WTC11 (cell line): Measurements from ENCODE around the gene THSD7B. TPM values are rescaled to one million over a fixed set of nuclear protein-coding genes. Genes with fewer than 3 reads are reported as not detected.
A peak's percentile ranks its signal among the peaks of the same experiment; 100 is the strongest.
"Not testable (repeated sequence)": the region's sequence is repeated elsewhere in the genome, so short reads cannot be mapped to it uniquely, and the experiment has no call there.

Experiments used
- ATAC-seq: fragments of 200-7000 bp; cut with Tn5 transposase; 2 replicates; pipeline ENCODE4 v1.10.0; 2021; ENCODE audit warnings: mild to moderate bottlenecking, moderate library complexity
- CTCF ChIA-PET: fragments of 300-600 bp; sonication (Branson Sonifier 250); formaldehyde crosslinking; loops from one replicate; lab custom pipeline; 2021; ENCODE audit warnings: antibody characterized with exemption; lab: Charles Lee
- POLR2A ChIA-PET: fragments of 350-600 bp; sonication (Branson Sonifier 250); formaldehyde crosslinking; loops from one replicate; lab custom pipeline; 2021; ENCODE audit warnings: antibody characterized with exemption; lab: Charles Lee
- DNase-seq: peaks from one replicate; pipeline ENCODE4 v3.0.0; 2021; ENCODE audit warnings: low spot score
- H3K27ac Mint-ChIP-seq: 2 replicates; pipeline ENCODE4 v1.8.0; 2021; ENCODE audit warnings: mixed read lengths
- H3K27me3 Mint-ChIP-seq: 2 replicates; pipeline ENCODE4 v1.8.0; 2021; ENCODE audit warnings: low read depth, mild to moderate bottlenecking, moderate library complexity, mixed read lengths
- H3K36me3 Mint-ChIP-seq: 2 replicates; pipeline ENCODE4 v1.8.0; 2021; ENCODE audit warnings: mixed read lengths
- H3K4me1 Mint-ChIP-seq: 2 replicates; pipeline ENCODE4 v1.8.0; 2022; ENCODE audit warnings: mixed read lengths
- H3K4me3 Mint-ChIP-seq: 2 replicates; pipeline ENCODE4 v1.8.0; 2021; ENCODE audit warnings: mild to moderate bottlenecking, moderate library complexity, mixed read lengths
- H3K9me3 Mint-ChIP-seq: 2 replicates; pipeline ENCODE4 v1.8.0; 2021; ENCODE audit warnings: mixed read lengths
- CTCF ChIP-seq: fragments of 200-600 bp; IDR thresholded peaks from 2 replicates; pipeline ENCODE4 v1.8.0; 2022; ENCODE audit warnings: antibody characterized with exemption
- ELF4 ChIP-seq: sonication (generic); formaldehyde crosslinking; IDR thresholded peaks from 2 replicates; pipeline ENCODE4 v1.8.1; 2022; ENCODE audit warnings: low read depth, mild to moderate bottlenecking, moderate library complexity, missing genetic modification reagents
- FOXJ3 ChIP-seq: sonication (generic); formaldehyde crosslinking; IDR thresholded peaks from 2 replicates; pipeline ENCODE4 v1.9.0; 2021; ENCODE audit warnings: missing genetic modification reagents, mild to moderate bottlenecking, borderline replicate concordance
- GTF2I ChIP-seq: fragments of 250-450 bp; sonication (Bioruptor Pico); conservative IDR thresholded peaks from 2 replicates; pipeline ENCODE4 v1.4.0; 2021; ENCODE audit warnings: mild to moderate bottlenecking
- JAZF1 ChIP-seq: fragments of 250-450 bp; sonication (Bioruptor Pico); IDR thresholded peaks from 2 replicates; pipeline ENCODE4 v1.9.0; 2021; ENCODE audit warnings: moderate library complexity, mild to moderate bottlenecking, inconsistent platforms
- NFYB ChIP-seq: sonication (generic); formaldehyde crosslinking; conservative IDR thresholded peaks from 2 replicates; pipeline ENCODE4 v1.8.0; 2022; ENCODE audit warnings: low read depth, missing genetic modification reagents
- NR2C2 ChIP-seq: sonication (generic); formaldehyde crosslinking; IDR thresholded peaks from 2 replicates; pipeline ENCODE4 v1.8.0; 2022; ENCODE audit warnings: mild to moderate bottlenecking, missing genetic modification reagents
- OVOL2 ChIP-seq: fragments of 250-450 bp; sonication (Bioruptor Pico); IDR thresholded peaks from 2 replicates; pipeline ENCODE4 v1.9.0; 2021; ENCODE audit warnings: mild to moderate bottlenecking, borderline replicate concordance
- TEAD1 ChIP-seq: sonication (generic); formaldehyde crosslinking; IDR thresholded peaks from 2 replicates; pipeline ENCODE4 v1.8.0; 2022; ENCODE audit warnings: mild to moderate bottlenecking, missing genetic modification reagents
- ZNF416 ChIP-seq: fragments of 250-450 bp; sonication (Bioruptor Pico); IDR thresholded peaks from 2 replicates; pipeline ENCODE4 v1.9.0; 2021; ENCODE audit warnings: mild to moderate bottlenecking, inconsistent platforms
- total RNA-seq: library from RNA; stranded (reverse); gene quantifications from 3 replicates; pipeline ENCODE4 v1.2.3, GENCODE V29; 2021
- TF ChIP-seq, protein P1 (sequence below): sonication (generic); formaldehyde crosslinking; IDR thresholded peaks from 2 replicates; pipeline ENCODE4 v1.8.1; 2022; ENCODE audit warnings: mild to moderate bottlenecking, missing genetic modification reagents, moderate library complexity, borderline replicate concordance

The THSD7B gene
- total RNA-seq, 1 experiment from 2014 or later: 2.9 TPM

GRCh38 chr2:137050949-137051348, 285.6 kb downstream of the THSD7B start (continued):
- TF ChIP-seq CTCF: peak; percentile 20; the same call in 1 of the 2 replicates
- TF ChIP-seq TEAD1: no peak

GRCh38 chr2:137051778-137052398, 286.5 kb downstream of the THSD7B start:
- Mint-ChIP-seq H3K36me3 (no peaks in the 10 kb centered on the region), H3K9me3 (peaks cover 4% of the 10 kb centered on the region), H3K4me3 (no peak overlapping the region), H3K4me1 (peaks cover 6% of the 10 kb centered on the region; the same call in 1 of the 2 replicates), H3K27ac (no peak overlapping the region), H3K27me3 (no peaks in the 10 kb centered on the region)
- CTCF ChIA-PET: interaction anchor here (1.6 kb wide), 1 partner anchor 119 kb away, joined by 7 read pairs; no protein-coding TSS in a partner anchor
- no peak for DNase-seq
- POLR2A ChIA-PET: no interaction called here
- no peak for ATAC-seq
- TF ChIP-seq TEAD1: no peak

DNA sequence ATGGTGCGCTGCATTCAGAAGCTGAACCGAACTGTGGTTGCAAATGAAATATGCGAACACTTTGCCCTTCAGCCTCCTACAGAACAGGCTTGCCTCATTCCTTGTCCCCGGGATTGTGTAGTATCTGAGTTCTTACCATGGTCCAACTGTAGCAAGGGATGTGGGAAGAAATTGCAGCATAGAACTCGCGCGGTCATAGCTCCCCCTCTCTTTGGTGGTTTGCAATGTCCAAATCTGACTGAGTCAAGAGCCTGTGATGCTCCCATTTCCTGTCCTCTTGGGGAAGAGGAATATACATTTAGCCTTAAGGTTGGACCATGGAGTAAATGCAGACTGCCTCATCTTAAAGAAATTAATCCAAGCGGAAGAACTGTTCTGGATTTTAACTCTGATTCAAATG, 291.4 kb downstream of the THSD7B start:
- POLR2A ChIA-PET: no interaction called here
- H3K9me3 Mint-ChIP-seq: peaks cover 4% of the 10 kb centered on the region

DNA sequence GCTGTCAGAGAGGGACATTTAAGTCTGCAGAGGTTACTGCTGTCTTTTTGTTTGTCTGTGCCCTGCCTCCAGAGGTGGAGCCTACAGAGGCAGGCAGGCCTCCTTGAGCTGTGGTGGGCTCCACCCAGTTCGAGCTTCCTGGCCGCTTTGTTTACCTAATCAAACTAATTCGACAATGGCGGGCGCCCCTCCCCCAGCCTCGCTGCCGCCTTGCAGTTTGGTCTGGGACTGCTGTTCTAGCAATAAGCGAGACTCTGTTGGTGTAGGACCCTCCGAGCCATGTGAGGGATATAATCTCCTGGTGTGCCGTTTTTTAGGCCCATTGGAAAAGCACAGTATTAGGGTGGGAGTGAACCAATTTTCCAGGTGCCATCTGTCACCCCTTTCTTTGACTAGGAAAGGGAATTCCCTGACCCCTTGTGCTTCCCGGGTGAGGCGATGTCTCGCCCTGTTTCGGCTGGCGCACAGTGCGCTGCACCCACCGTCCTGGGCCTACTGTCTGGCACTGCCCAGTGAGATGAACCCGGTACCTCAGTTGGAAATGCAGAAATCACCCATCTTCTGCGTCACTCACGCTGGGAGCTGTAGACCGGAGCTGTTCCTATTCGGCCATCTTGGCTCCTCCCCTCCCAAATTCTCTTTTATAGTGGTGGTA, 310.9 kb downstream of the THSD7B start:
- H3K27me3 Mint-ChIP-seq, POLR2A ChIA-PET, H3K4me3 Mint-ChIP-seq, ATAC-seq, H3K27ac Mint-ChIP-seq, H3K4me1 Mint-ChIP-seq, CTCF ChIA-PET, DNase-seq: not testable (repeated sequence)
- H3K36me3 Mint-ChIP-seq: peaks cover 34% of the 10 kb centered on the region
- H3K9me3 Mint-ChIP-seq: peaks cover 34% of the 10 kb centered on the region

More for the DNA sequence above, 291.4 kb downstream of the THSD7B start:
- TF ChIP-seq FOXJ3 (CRISPR knock-in tag) (no peak), NFYB (CRISPR knock-in tag) (no peak), OVOL2 (CRISPR knock-in tag) (no peak), JAZF1 (no peak), NR2C2 (CRISPR knock-in tag) (no peak), ZNF416 (CRISPR knock-in tag) (no peak), ELF4 (CRISPR knock-in tag) (no peak)
- CTCF ChIA-PET: interaction anchor here (0.6 kb wide), 1 partner anchor 1161 kb away, joined by 3 read pairs; no protein-coding TSS in a partner anchor
- Mint-ChIP-seq H3K27me3 (no peaks in the 10 kb centered on the region), H3K4me1 (no peaks in the 10 kb centered on the region), H3K36me3 (no peaks in the 10 kb centered on the region), H3K4me3 (no peak overlapping the region), H3K27ac (no peak overlapping the region)
- DNase-seq: no peak
- peak; percentile 79 for ATAC-seq

DNA sequence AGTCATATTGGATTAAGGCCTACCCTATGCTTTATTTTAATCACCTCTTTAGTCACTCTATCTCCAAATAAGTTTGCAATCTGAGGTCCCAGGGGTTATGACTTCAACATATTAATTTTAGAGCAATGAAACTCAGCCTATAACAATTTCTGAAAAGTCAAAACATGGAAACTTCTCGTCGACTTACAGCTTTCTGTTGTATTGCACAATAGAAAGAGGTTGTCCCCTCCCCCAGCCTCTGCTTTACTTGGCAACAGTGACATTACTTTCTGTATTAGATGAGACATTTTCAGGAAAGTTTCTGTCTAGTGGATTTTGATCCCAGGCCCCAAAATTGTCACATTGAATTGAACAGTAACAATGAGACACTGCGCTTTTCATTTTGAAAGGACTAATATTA, 326.4 kb downstream of the THSD7B start:
- TF ChIP-seq, protein P1, sequence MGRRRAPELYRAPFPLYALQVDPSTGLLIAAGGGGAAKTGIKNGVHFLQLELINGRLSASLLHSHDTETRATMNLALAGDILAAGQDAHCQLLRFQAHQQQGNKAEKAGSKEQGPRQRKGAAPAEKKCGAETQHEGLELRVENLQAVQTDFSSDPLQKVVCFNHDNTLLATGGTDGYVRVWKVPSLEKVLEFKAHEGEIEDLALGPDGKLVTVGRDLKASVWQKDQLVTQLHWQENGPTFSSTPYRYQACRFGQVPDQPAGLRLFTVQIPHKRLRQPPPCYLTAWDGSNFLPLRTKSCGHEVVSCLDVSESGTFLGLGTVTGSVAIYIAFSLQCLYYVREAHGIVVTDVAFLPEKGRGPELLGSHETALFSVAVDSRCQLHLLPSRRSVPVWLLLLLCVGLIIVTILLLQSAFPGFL (CRISPR knock-in tag): no peak
- TF ChIP-seq TEAD1: no peak
- TF ChIP-seq GTF2I (CRISPR knock-in tag): no peak
- TF ChIP-seq, all 79 proteins: peak for 0
- no peaks in the 10 kb centered on the region; the same call in 1 of the 2 replicates for H3K9me3 Mint-ChIP-seq
- H3K27me3 Mint-ChIP-seq: no peaks in the 10 kb centered on the region
- ATAC-seq (no peak), DNase-seq (no peak)
- H3K4me3 Mint-ChIP-seq: no peak overlapping the region
- POLR2A ChIA-PET: no interaction called here
- H3K36me3 Mint-ChIP-seq: no peaks in the 10 kb centered on the region
- CTCF ChIA-PET: no interaction called here
- H3K27ac Mint-ChIP-seq: no peak overlapping the region
- H3K4me1 Mint-ChIP-seq: peaks cover 29% of the 10 kb centered on the region
